MM.1S (cell line): ENCODE measurements around the gene CALY.

Source experiments
- DNase-seq: peaks from one replicate; pipeline ENCODE4 v3.0.0-alpha.2; 2015
- H2AFZ ChIP-seq: fragments of 300-600 bp; sonication (generic); 2 replicates; pipeline ENCODE4 v1.6.0; 2016; ENCODE audit warnings: antibody characterized with exemption, low read length
- H3F3A ChIP-seq: fragments of 300-600 bp; sonication (generic); 2 replicates; pipeline ENCODE4 v1.6.1; 2016; ENCODE audit warnings: mild to moderate bottlenecking, antibody characterized with exemption, low read length, moderate library complexity, mixed read lengths; ENCODE audit not compliant: insufficient read depth
- H3K27ac ChIP-seq: fragments of 300-600 bp; sonication (generic); 2 replicates; pipeline ENCODE4 v1.5.1; 2016; ENCODE audit warnings: mild to moderate bottlenecking, low read length
- H3K27me3 ChIP-seq: fragments of 300-600 bp; sonication (generic); replicated peaks from 2 replicates; pipeline ENCODE4 v1.6.0; 2016; ENCODE audit warnings: low read length; ENCODE audit not compliant: insufficient read depth
- H3K36me3 ChIP-seq: fragments of 300-600 bp; sonication (generic); replicated peaks from 2 replicates; pipeline ENCODE4 v1.6.1; 2016; ENCODE audit warnings: mild to moderate bottlenecking, low read length, mixed read lengths; ENCODE audit not compliant: insufficient read depth
- H3K4me1 ChIP-seq: fragments of 300-600 bp; sonication (generic); 2 replicates; pipeline ENCODE4 v1.6.1; 2016; ENCODE audit warnings: low read length, mixed read lengths
- H3K4me2 ChIP-seq: fragments of 300-600 bp; sonication (generic); 2 replicates; pipeline ENCODE4 v1.6.0; 2016; ENCODE audit warnings: low read depth, low read length
- H3K4me3 ChIP-seq: fragments of 300-600 bp; sonication (generic); 2 replicates; pipeline ENCODE4 v1.5.1; 2016; ENCODE audit warnings: low read length, mixed read lengths
- H3K79me2 ChIP-seq: fragments of 300-600 bp; sonication (generic); 2 replicates; pipeline ENCODE4 v1.6.1; 2016; ENCODE audit warnings: mixed run types, low read length, mixed read lengths
- H3K9ac ChIP-seq: fragments of 300-600 bp; sonication (generic); 2 replicates; pipeline ENCODE4 v1.6.1; 2016; ENCODE audit warnings: low read length, mixed read lengths
- H3K9me2 ChIP-seq: fragments of 300-600 bp; sonication (generic); replicated peaks from 2 replicates; pipeline ENCODE4 v1.6.1; 2016; ENCODE audit warnings: mild to moderate bottlenecking, low read length, mixed read lengths; ENCODE audit not compliant: insufficient read depth
- H3K9me3 ChIP-seq: fragments of 300-600 bp; sonication (generic); replicated peaks from 2 replicates; pipeline ENCODE4 v1.6.1; 2016; ENCODE audit warnings: mild to moderate bottlenecking, low read length, mixed read lengths; ENCODE audit not compliant: insufficient read depth
- H4K20me1 ChIP-seq: fragments of 300-600 bp; sonication (generic); 2 replicates; pipeline ENCODE4 v1.6.1; 2016; ENCODE audit warnings: mild to moderate bottlenecking, low read length, moderate library complexity, mixed read lengths; ENCODE audit not compliant: insufficient read depth
- CTCF ChIP-seq: fragments of 300-600 bp; sonication (generic); IDR thresholded peaks from 2 replicates; pipeline ENCODE4 v1.5.1; 2016; ENCODE audit warnings: antibody characterized with exemption, low read length, mixed read lengths
- EZH2 ChIP-seq: fragments of 300-600 bp; sonication (generic); optimal IDR thresholded peaks from 2 replicates; pipeline ENCODE3; 2017; ENCODE audit warnings: low read depth, mild to moderate bottlenecking, antibody characterized with exemption, low read length, mixed read lengths
- EZH2phosphoT487 ChIP-seq: fragments of 300-600 bp; sonication (generic); IDR thresholded peaks from 2 replicates; pipeline ENCODE4 v1.6.1; 2018; ENCODE audit warnings: antibody characterized with exemption, low read length

Gene CALY

GRCh38 chr10:133293810-133294119 lies 42.9 kb downstream of the CALY start:
- no peak overlapping the region for H2AFZ ChIP-seq
- H3K27me3 ChIP-seq = no peaks in the 10 kb centered on the region
- H3K4me2 ChIP-seq = no peak overlapping the region
- H3K9me2 ChIP-seq = no peaks in the 10 kb centered on the region
- TF ChIP-seq EZH2 (no peak), EZH2phosphoT487 (no peak), CTCF (no peak)
- H3K9me3 ChIP-seq = no peaks in the 10 kb centered on the region
- no peak overlapping the region for H3K27ac ChIP-seq
- DNase-seq = no peak
- H3F3A ChIP-seq = no peaks in the 10 kb centered on the region
- H4K20me1 ChIP-seq = no peaks in the 10 kb centered on the region
- H3K79me2 ChIP-seq = no peaks in the 10 kb centered on the region
- no peaks in the 10 kb centered on the region for H3K4me1 ChIP-seq
- no peaks in the 10 kb centered on the region; the same call in 1 of the 2 replicates for H3K36me3 ChIP-seq
- no peak overlapping the region for H3K9ac ChIP-seq
- H3K4me3 ChIP-seq = no peak overlapping the region

- Histone ChIP-seq H3K27ac (no peak overlapping the region), H2AFZ (no peak overlapping the region), H3K36me3 (no peaks in the 10 kb centered on the region), H3K4me2 (no peak overlapping the region), H3K9me2 (no peaks in the 10 kb centered on the region), H4K20me1 (no peaks in the 10 kb centered on the region), H3K79me2 (no peaks in the 10 kb centered on the region), H3F3A (no peaks in the 10 kb centered on the region), H3K9me3 (no peaks in the 10 kb centered on the region), H3K4me3 (no peak overlapping the region), H3K9ac (no peak overlapping the region), H3K4me1 (no peaks in the 10 kb centered on the region), H3K27me3 (no peaks in the 10 kb centered on the region)
- TF ChIP-seq CTCF = no peak
- no peak for TF ChIP-seq EZH2phosphoT487
- no peak for TF ChIP-seq EZH2
- no peak for DNase-seq
These were observed 43.5 kb downstream of the CALY start for GRCh38 chr10:133292919-133293809.

- Histone ChIP-seq H3K9me3 (no peaks in the 10 kb centered on the region), H3K27me3 (no peaks in the 10 kb centered on the region), H3K9ac (no peak overlapping the region), H4K20me1 (no peaks in the 10 kb centered on the region), H3K4me3 (no peak overlapping the region), H3K4me2 (no peak overlapping the region), H3K27ac (no peak overlapping the region), H3F3A (no peaks in the 10 kb centered on the region), H2AFZ (no peak overlapping the region), H3K36me3 (peaks cover 2% of the 10 kb centered on the region; the same call in 1 of the 2 replicates), H3K79me2 (no peaks in the 10 kb centered on the region), H3K9me2 (no peaks in the 10 kb centered on the region), H3K4me1 (no peaks in the 10 kb centered on the region)
- DNase-seq = no peak
- TF ChIP-seq CTCF (no peak), EZH2 (no peak), EZH2phosphoT487 (no peak)
These were observed 46.9 kb downstream of the CALY start for GRCh38 chr10:133289761-133290160.
